WTC11 (cell line): ENCODE data around the gene FHIT. TPM values are rescaled to one million over a fixed set of nuclear protein-coding genes. Genes with fewer than 3 reads are reported as not detected.

Source experiments
- ATAC-seq: fragments of 200-7000 bp; cut with Tn5 transposase; 2 replicates; pipeline ENCODE4 v1.10.0; 2021; ENCODE audit warnings: mild to moderate bottlenecking, moderate library complexity
- CTCF ChIA-PET: fragments of 300-600 bp; sonication (Branson Sonifier 250); formaldehyde crosslinking; loops from one replicate; lab custom pipeline; 2021; ENCODE audit warnings: antibody characterized with exemption; lab: Charles Lee
- POLR2A ChIA-PET: fragments of 350-600 bp; sonication (Branson Sonifier 250); formaldehyde crosslinking; loops from one replicate; lab custom pipeline; 2021; ENCODE audit warnings: antibody characterized with exemption; lab: Charles Lee
- DNase-seq: peaks from one replicate; pipeline ENCODE4 v3.0.0; 2021; ENCODE audit warnings: low spot score
- H3K27ac Mint-ChIP-seq: 2 replicates; pipeline ENCODE4 v1.8.0; 2021; ENCODE audit warnings: mixed read lengths
- H3K27me3 Mint-ChIP-seq: 2 replicates; pipeline ENCODE4 v1.8.0; 2021; ENCODE audit warnings: low read depth, mild to moderate bottlenecking, moderate library complexity, mixed read lengths
- H3K36me3 Mint-ChIP-seq: 2 replicates; pipeline ENCODE4 v1.8.0; 2021; ENCODE audit warnings: mixed read lengths
- H3K4me1 Mint-ChIP-seq: 2 replicates; pipeline ENCODE4 v1.8.0; 2022; ENCODE audit warnings: mixed read lengths
- H3K4me3 Mint-ChIP-seq: 2 replicates; pipeline ENCODE4 v1.8.0; 2021; ENCODE audit warnings: mild to moderate bottlenecking, moderate library complexity, mixed read lengths
- H3K9me3 Mint-ChIP-seq: 2 replicates; pipeline ENCODE4 v1.8.0; 2021; ENCODE audit warnings: mixed read lengths
- AFF4 ChIP-seq: sonication (generic); formaldehyde crosslinking; IDR thresholded peaks from 2 replicates; pipeline ENCODE4 v1.8.1; 2023; ENCODE audit warnings: mild to moderate bottlenecking, missing genetic modification reagents, borderline replicate concordance
- E2F1 ChIP-seq: sonication (generic); formaldehyde crosslinking; IDR thresholded peaks from 2 replicates; pipeline ENCODE4 v1.8.0; 2022; ENCODE audit warnings: mild to moderate bottlenecking, missing genetic modification reagents
- ETV6 ChIP-seq: sonication (generic); formaldehyde crosslinking; IDR thresholded peaks from 2 replicates; pipeline ENCODE4 v1.8.1; 2022; ENCODE audit warnings: mild to moderate bottlenecking, missing genetic modification reagents
- FOXP4 ChIP-seq: sonication (generic); formaldehyde crosslinking; IDR thresholded peaks from 2 replicates; pipeline ENCODE4 v1.8.0; 2022; ENCODE audit warnings: mild to moderate bottlenecking, missing genetic modification reagents
- GABPB1 ChIP-seq: sonication (generic); formaldehyde crosslinking; IDR thresholded peaks from 2 replicates; pipeline ENCODE4 v1.8.1; 2023; ENCODE audit warnings: mild to moderate bottlenecking, missing genetic modification reagents
- IRF2 ChIP-seq: sonication (generic); formaldehyde crosslinking; IDR thresholded peaks from 2 replicates; pipeline ENCODE4 v1.8.0; 2022; ENCODE audit warnings: low read depth, missing genetic modification reagents, borderline replicate concordance
- KAT7 ChIP-seq: sonication (generic); formaldehyde crosslinking; IDR thresholded peaks from 2 replicates; pipeline ENCODE4 v1.8.1; 2023; ENCODE audit warnings: missing genetic modification reagents, mild to moderate bottlenecking, borderline replicate concordance
- NFATC4 ChIP-seq: fragments of 250-450 bp; sonication (Bioruptor Pico); IDR thresholded peaks from 2 replicates; pipeline ENCODE4 v1.9.0; 2021; ENCODE audit warnings: mild to moderate bottlenecking
- OVOL2 ChIP-seq: fragments of 250-450 bp; sonication (Bioruptor Pico); IDR thresholded peaks from 2 replicates; pipeline ENCODE4 v1.9.0; 2021; ENCODE audit warnings: mild to moderate bottlenecking, borderline replicate concordance
- TEAD1 ChIP-seq: sonication (generic); formaldehyde crosslinking; IDR thresholded peaks from 2 replicates; pipeline ENCODE4 v1.8.0; 2022; ENCODE audit warnings: mild to moderate bottlenecking, missing genetic modification reagents
- TEAD4 ChIP-seq: sonication (generic); formaldehyde crosslinking; IDR thresholded peaks from 2 replicates; pipeline ENCODE4 v1.8.0; 2022; ENCODE audit warnings: mild to moderate bottlenecking, missing genetic modification reagents
- ZMAT4 ChIP-seq: fragments of 250-450 bp; sonication (Bioruptor Pico); IDR thresholded peaks from 2 replicates; pipeline ENCODE4 v1.9.0; 2021; ENCODE audit warnings: mild to moderate bottlenecking
- ZNF263 ChIP-seq: sonication (generic); formaldehyde crosslinking; IDR thresholded peaks from 2 replicates; pipeline ENCODE4 v1.8.1; 2022; ENCODE audit warnings: low read depth, mild to moderate bottlenecking, moderate library complexity, missing genetic modification reagents
- ZNF396 ChIP-seq: fragments of 250-450 bp; sonication (Bioruptor Pico); IDR thresholded peaks from 2 replicates; pipeline ENCODE4 v1.8.0; 2021; ENCODE audit warnings: mild to moderate bottlenecking, moderate library complexity, borderline replicate concordance
- total RNA-seq: library from RNA; stranded (reverse); gene quantifications from 3 replicates; pipeline ENCODE4 v1.2.3, GENCODE V29; 2021
- TF ChIP-seq, protein P1 (sequence below): fragments of 250-450 bp; sonication (Bioruptor Pico); IDR thresholded peaks from 2 replicates; pipeline ENCODE4 v1.8.0; 2021; ENCODE audit warnings: mild to moderate bottlenecking
- TF ChIP-seq, protein P2 (sequence below): fragments of 250-450 bp; sonication (Bioruptor Pico); IDR thresholded peaks from 2 replicates; pipeline ENCODE4 v1.9.0; 2021; ENCODE audit warnings: moderate library complexity, mild to moderate bottlenecking, inconsistent platforms, borderline replicate concordance
- TF ChIP-seq, protein P3 (sequence below): fragments of 250-450 bp; sonication (Bioruptor Pico); IDR thresholded peaks from 2 replicates; pipeline ENCODE4 v1.9.0; 2021; ENCODE audit warnings: mild to moderate bottlenecking

Gene FHIT
- total RNA-seq, 1 experiment from 2014 or later: 2.6 TPM

GRCh38 chr3:60669636-60670035 lies 581.6 kb downstream of the FHIT start:
- TF ChIP-seq TEAD4 (CRISPR knock-in tag) (peak; percentile 59; the same call in 1 of the 2 replicates), KAT7 (CRISPR knock-in tag) (no peak), TEAD1 (peak; percentile 97; the same call in 1 of the 2 replicates), ZNF396 (no peak), ETV6 (CRISPR knock-in tag) (no peak), ZMAT4 (no peak), ZNF263 (CRISPR knock-in tag) (no peak), E2F1 (CRISPR knock-in tag) (no peak), FOXP4 (CRISPR knock-in tag) (peak; percentile 17; the same call in 1 of the 2 replicates), NFATC4 (no peak), IRF2 (CRISPR knock-in tag) (no peak)
- TF ChIP-seq, protein P1, sequence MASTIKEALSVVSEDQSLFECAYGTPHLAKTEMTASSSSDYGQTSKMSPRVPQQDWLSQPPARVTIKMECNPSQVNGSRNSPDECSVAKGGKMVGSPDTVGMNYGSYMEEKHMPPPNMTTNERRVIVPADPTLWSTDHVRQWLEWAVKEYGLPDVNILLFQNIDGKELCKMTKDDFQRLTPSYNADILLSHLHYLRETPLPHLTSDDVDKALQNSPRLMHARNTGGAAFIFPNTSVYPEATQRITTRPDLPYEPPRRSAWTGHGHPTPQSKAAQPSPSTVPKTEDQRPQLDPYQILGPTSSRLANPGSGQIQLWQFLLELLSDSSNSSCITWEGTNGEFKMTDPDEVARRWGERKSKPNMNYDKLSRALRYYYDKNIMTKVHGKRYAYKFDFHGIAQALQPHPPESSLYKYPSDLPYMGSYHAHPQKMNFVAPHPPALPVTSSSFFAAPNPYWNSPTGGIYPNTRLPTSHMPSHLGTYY (CRISPR knock-in tag): no peak
- Mint-ChIP-seq H3K4me3 (no peak overlapping the region), H3K36me3 (peaks cover 26% of the 10 kb centered on the region), H3K27me3 (no peaks in the 10 kb centered on the region), H3K27ac (peak overlapping the region; percentile 91), H3K4me1 (peaks cover 53% of the 10 kb centered on the region), H3K9me3 (peaks cover 21% of the 10 kb centered on the region)
- peak; percentile 50 for DNase-seq
- ATAC-seq: peak; percentile 95
- POLR2A ChIA-PET: no interaction called here
- CTCF ChIA-PET: interaction anchor here (1.0 kb wide), 1 partner anchor 114 kb away, joined by 3 read pairs; no protein-coding TSS in a partner anchor

DNA sequence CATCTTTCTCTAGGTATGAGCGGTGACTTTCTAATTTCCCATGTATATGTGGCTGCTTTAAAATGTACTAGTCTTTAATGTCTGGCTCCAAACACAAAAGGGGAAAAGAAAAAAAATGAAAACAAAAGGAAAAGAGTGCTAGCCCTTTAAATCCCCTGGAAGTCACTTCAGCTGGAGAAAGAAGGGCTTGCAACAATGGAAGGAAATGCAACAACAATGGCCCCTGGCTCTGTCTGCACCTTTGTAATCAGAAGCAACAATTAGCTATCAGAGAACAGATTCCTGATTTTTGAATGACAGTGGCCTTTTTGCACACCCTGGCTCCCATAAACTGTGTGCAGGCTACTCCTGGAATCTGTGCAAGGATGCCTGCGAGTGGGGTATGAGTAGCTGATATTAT lies 591.2 kb downstream of the FHIT start:
- H3K27ac Mint-ChIP-seq: peak overlapping the region; percentile 36; the same call in 1 of the 2 replicates

DNA sequence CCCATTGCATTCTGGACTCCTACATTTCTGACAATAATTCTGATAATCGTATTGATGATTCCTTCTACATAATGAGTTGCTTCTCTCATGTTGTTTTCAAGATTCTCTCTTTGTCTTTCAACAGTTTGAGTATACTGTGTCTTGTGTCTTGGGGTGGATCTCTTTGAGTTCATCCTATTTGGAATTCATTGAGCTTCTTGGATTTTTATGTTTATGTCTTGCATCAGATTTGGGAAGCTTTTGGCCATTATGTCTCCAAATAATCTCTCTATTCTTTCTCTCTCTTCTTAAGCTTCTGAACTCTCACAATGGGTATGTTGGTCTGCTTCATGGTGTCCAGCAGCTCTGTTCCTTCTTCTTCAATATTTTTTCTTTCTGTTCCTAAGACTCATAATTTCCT lies 592.2 kb downstream of the FHIT start:
- peaks cover 53% of the 10 kb centered on the region for H3K36me3 Mint-ChIP-seq
- H3K27ac Mint-ChIP-seq: no peak overlapping the region
- POLR2A ChIA-PET: no interaction called here
- H3K4me3 Mint-ChIP-seq: no peak overlapping the region
- peaks cover 23% of the 10 kb centered on the region for H3K4me1 Mint-ChIP-seq
- CTCF ChIA-PET: no interaction called here
- no peak for ATAC-seq
- H3K27me3 Mint-ChIP-seq: no peaks in the 10 kb centered on the region
- no peak for DNase-seq
- peaks cover 51% of the 10 kb centered on the region for H3K9me3 Mint-ChIP-seq
- TF ChIP-seq, protein P1 (CRISPR knock-in tag): no peak
- no peak for TF ChIP-seq ZMAT4
- no peak for TF ChIP-seq AFF4 (CRISPR knock-in tag)
- TF ChIP-seq, protein P2, sequence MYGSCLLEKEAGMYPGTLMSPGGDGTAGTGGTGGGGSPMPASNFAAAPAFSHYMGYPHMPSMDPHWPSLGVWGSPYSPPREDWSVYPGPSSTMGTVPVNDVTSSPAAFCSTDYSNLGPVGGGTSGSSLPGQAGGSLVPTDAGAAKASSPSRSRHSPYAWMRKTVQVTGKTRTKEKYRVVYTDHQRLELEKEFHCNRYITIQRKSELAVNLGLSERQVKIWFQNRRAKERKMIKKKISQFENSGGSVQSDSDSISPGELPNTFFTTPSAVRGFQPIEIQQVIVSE (CRISPR knock-in tag): no peak
- no peak for TF ChIP-seq GABPB1 (CRISPR knock-in tag)
- TF ChIP-seq, protein P3, sequence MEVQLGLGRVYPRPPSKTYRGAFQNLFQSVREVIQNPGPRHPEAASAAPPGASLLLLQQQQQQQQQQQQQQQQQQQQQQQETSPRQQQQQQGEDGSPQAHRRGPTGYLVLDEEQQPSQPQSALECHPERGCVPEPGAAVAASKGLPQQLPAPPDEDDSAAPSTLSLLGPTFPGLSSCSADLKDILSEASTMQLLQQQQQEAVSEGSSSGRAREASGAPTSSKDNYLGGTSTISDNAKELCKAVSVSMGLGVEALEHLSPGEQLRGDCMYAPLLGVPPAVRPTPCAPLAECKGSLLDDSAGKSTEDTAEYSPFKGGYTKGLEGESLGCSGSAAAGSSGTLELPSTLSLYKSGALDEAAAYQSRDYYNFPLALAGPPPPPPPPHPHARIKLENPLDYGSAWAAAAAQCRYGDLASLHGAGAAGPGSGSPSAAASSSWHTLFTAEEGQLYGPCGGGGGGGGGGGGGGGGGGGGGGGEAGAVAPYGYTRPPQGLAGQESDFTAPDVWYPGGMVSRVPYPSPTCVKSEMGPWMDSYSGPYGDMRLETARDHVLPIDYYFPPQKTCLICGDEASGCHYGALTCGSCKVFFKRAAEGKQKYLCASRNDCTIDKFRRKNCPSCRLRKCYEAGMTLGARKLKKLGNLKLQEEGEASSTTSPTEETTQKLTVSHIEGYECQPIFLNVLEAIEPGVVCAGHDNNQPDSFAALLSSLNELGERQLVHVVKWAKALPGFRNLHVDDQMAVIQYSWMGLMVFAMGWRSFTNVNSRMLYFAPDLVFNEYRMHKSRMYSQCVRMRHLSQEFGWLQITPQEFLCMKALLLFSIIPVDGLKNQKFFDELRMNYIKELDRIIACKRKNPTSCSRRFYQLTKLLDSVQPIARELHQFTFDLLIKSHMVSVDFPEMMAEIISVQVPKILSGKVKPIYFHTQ (CRISPR knock-in tag): no peak

More for the DNA sequence above, 591.2 kb downstream of the FHIT start:
- ATAC-seq (peak; percentile 24; the same call in 1 of the 2 replicates), DNase-seq (no peak)
- TF ChIP-seq OVOL2 (CRISPR knock-in tag): no peak
- H3K9me3 Mint-ChIP-seq: peaks cover 60% of the 10 kb centered on the region
- peaks cover 61% of the 10 kb centered on the region for H3K36me3 Mint-ChIP-seq
- peaks cover 16% of the 10 kb centered on the region for H3K4me1 Mint-ChIP-seq
- ChIA-PET POLR2A (no interaction called here), CTCF (no interaction called here)
- no peaks in the 10 kb centered on the region for H3K27me3 Mint-ChIP-seq
- H3K4me3 Mint-ChIP-seq: no peak overlapping the region
